Measurements from ENCODE around the gene TMEM72. TPM values are rescaled to one million over a fixed set of nuclear protein-coding genes. Genes with fewer than 3 reads are reported as not detected.

TMEM72 gene
- total and polyA plus RNA-seq, 2 of the 13 experiments (the other 11 are each of a cell fraction or from before 2014, with no cell fraction given), result 0.04 TPM; not detected in 1

DNA sequence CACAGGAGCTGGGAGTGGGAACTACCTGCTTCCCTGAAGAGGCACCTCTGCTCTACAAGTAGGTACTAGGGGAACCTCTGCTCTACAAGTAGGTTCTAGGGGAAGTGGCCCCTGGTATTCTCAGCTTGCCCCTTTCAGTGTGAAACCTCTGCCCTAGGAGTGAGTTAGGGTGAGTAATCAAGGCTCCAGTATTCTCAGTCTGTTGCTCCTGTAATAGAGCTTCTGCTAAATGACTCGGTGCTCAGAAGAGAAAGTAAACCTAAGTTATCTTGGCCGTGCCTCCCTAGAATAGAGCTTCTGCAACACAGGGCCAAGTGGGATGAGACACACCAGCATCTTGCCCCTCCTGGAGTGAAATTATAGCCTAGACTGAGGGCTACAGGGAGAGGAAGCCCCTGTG, 35.1 kb downstream of the TMEM72 start (continued):
- TF ChIP-seq, protein P1, sequence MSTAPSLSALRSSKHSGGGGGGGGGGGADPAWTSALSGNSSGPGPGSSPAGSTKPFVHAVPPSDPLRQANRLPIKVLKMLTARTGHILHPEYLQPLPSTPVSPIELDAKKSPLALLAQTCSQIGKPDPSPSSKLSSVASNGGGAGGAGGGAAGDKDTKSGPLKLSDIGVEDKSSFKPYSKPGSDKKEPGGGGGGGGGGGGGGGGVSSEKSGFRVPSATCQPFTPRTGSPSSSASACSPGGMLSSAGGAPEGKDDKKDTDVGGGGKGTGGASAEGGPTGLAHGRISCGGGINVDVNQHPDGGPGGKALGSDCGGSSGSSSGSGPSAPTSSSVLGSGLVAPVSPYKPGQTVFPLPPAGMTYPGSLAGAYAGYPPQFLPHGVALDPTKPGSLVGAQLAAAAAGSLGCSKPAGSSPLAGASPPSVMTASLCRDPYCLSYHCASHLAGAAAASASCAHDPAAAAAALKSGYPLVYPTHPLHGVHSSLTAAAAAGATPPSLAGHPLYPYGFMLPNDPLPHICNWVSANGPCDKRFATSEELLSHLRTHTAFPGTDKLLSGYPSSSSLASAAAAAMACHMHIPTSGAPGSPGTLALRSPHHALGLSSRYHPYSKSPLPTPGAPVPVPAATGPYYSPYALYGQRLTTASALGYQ (CRISPR knock-in tag; IDR thresholded peaks at IDR 0.05), result no peak
- TF ChIP-seq, protein P2, sequence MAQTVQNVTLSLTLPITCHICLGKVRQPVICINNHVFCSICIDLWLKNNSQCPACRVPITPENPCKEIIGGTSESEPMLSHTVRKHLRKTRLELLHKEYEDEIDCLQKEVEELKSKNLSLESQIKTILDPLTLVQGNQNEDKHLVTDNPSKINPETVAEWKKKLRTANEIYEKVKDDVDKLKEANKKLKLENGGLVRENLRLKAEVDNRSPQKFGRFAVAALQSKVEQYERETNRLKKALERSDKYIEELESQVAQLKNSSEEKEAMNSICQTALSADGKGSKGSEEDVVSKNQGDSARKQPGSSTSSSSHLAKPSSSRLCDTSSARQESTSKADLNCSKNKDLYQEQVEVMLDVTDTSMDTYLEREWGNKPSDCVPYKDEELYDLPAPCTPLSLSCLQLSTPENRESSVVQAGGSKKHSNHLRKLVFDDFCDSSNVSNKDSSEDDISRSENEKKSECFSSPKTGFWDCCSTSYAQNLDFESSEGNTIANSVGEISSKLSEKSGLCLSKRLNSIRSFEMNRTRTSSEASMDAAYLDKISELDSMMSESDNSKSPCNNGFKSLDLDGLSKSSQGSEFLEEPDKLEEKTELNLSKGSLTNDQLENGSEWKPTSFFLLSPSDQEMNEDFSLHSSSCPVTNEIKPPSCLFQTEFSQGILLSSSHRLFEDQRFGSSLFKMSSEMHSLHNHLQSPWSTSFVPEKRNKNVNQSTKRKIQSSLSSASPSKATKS (CRISPR knock-in tag; IDR thresholded peaks at IDR 0.05), result no peak
- TF ChIP-seq, protein P3, sequence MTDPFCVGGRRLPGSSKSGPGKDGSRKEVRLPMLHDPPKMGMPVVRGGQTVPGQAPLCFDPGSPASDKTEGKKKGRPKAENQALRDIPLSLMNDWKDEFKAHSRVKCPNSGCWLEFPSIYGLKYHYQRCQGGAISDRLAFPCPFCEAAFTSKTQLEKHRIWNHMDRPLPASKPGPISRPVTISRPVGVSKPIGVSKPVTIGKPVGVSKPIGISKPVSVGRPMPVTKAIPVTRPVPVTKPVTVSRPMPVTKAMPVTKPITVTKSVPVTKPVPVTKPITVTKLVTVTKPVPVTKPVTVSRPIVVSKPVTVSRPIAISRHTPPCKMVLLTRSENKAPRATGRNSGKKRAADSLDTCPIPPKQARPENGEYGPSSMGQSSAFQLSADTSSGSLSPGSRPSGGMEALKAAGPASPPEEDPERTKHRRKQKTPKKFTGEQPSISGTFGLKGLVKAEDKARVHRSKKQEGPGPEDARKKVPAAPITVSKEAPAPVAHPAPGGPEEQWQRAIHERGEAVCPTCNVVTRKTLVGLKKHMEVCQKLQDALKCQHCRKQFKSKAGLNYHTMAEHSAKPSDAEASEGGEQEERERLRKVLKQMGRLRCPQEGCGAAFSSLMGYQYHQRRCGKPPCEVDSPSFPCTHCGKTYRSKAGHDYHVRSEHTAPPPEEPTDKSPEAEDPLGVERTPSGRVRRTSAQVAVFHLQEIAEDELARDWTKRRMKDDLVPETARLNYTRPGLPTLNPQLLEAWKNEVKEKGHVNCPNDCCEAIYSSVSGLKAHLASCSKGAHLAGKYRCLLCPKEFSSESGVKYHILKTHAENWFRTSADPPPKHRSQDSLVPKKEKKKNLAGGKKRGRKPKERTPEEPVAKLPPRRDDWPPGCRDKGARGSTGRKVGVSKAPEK (CRISPR knock-in tag; IDR thresholded peaks at IDR 0.05; ENCODE audit: borderline replicate concordance), result no peak
